ENCODE results near the gene UBA6.
"Not testable (repeated sequence)": the region's sequence is repeated elsewhere in the genome, so short reads cannot be mapped to it uniquely, and the experiment has no call there.

Gene UBA6

DNA sequence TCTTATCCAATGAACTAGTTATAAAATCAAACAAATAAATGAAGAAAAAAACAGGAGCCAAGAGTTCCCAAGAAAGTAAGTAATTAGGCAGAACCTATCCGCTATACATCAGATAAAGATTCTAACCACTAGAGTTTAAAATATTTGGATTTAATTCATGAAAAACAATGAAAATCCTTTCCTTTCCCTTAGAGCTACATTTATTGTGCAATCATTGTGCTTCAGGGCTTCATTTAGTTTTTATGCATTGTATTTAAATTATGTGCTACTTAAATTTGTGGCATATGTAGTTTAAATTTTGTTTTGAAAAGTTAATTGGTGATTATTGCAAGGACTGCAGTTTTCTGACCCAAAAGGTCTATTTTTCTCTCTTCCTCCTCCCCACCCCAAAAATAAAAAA is 35.3 kb upstream of the UBA6 start:
- no peak overlapping the region for H3K4me3 ChIP-seq (ENCODE audit: low read depth, low read length)

GRCh38 chr4:67735325-67735724 is 34.4 kb upstream of the UBA6 start:
- TF ChIP-seq CTCF (conservative IDR thresholded peaks at IDR 0.05; ENCODE audit: low read depth, low read length): no peak
- H3K4me3 ChIP-seq (ENCODE audit: low read depth, low read length): no peak overlapping the region
- no peak for DNase-seq (ENCODE audit: low read depth)

More for the DNA sequence above, 35.3 kb upstream of the UBA6 start:
- DNase-seq (ENCODE audit: low read depth): no peak
- no peak for TF ChIP-seq CTCF (conservative IDR thresholded peaks at IDR 0.05; ENCODE audit: low read depth, low read length)

- not testable (repeated sequence) for H3K4me3 ChIP-seq (ENCODE audit: low read depth, low read length); DNase-seq (ENCODE audit: low read depth)
These were observed 29.6 kb upstream of the UBA6 start for GRCh38 chr4:67730511-67730910.

DNA sequence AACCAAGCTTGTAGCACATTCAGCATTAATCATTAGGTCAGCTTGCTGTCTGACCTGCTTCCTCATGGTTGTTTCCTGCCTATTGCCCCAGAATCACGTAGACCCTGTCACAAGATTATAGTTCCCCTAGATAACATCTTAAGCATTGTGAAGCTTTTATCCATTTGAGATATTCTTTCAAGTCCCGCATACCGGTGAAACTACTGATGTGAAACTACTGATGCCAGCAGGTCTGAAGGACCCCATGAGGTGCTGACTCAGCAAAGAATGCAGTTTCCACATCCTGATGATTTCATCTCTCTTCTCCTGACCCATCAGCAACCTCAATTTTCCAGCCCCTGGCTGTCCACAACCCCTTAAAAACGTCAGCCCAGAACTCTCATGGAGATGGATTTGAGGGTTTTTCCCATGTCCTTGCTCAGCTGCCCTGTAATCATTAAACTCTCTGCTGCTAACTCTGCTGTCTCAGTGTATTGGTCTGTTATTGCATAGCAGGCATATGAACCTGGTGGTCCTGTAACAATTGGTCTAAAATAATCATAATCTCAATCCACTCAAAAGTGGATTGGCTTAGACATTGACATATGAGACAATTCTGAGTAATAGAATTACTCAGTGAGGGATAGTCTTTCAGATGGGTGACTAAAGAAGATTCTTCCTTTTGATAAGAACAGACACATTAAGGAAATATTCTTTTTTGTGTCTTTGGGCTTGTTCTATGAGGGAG is 26.3 kb upstream of the UBA6 start:
- no peak for TF ChIP-seq CTCF (conservative IDR thresholded peaks at IDR 0.05; ENCODE audit: low read depth, low read length)
- DNase-seq (ENCODE audit: low read depth): peak; percentile 97
- peak overlapping the region; percentile 20 for H3K4me3 ChIP-seq (ENCODE audit: low read depth, low read length)

GRCh38 chr4:67725981-67726380 is 25.0 kb upstream of the UBA6 start:
- no peak for TF ChIP-seq CTCF (conservative IDR thresholded peaks at IDR 0.05; ENCODE audit: low read depth, low read length)
- no peak overlapping the region for H3K4me3 ChIP-seq (ENCODE audit: low read depth, low read length)
- DNase-seq (ENCODE audit: low read depth): peak; percentile 78

- DNase-seq (ENCODE audit: low read depth): no peak
- H3K4me3 ChIP-seq (ENCODE audit: low read depth, low read length): no peak overlapping the region
- TF ChIP-seq CTCF (conservative IDR thresholded peaks at IDR 0.05; ENCODE audit: low read depth, low read length): no peak
These were observed 24.2 kb upstream of the UBA6 start for GRCh38 chr4:67725132-67725531.

DNA sequence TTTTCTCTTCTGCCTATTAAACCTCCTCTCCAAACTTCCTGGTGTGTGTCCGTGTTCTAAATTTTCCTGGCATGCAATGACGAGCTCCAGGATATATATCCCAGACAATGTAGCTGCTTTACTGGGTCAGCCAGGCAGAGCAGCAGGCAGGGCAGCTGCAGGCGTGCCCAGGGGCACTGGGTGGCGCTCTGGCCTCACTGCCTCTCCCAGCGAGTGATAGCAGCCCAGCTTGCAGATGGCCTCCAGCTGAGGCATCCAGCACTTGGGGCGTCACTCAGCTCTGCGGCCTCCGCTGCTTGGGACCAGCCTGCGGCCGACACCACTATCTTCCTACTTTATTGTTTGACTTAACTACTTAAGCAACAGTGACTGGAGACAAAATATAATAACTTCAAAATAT is 23.0 kb upstream of the UBA6 start:
- no peak overlapping the region for H3K4me3 ChIP-seq (ENCODE audit: low read depth, low read length)
- TF ChIP-seq CTCF (conservative IDR thresholded peaks at IDR 0.05; ENCODE audit: low read depth, low read length): peak; percentile 15
- DNase-seq (ENCODE audit: low read depth): no peak
